Measurements from ENCODE around the gene HMOX1.

HMOX1 gene, protein sequence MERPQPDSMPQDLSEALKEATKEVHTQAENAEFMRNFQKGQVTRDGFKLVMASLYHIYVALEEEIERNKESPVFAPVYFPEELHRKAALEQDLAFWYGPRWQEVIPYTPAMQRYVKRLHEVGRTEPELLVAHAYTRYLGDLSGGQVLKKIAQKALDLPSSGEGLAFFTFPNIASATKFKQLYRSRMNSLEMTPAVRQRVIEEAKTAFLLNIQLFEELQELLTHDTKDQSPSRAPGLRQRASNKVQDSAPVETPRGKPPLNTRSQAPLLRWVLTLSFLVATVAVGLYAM

DNA sequence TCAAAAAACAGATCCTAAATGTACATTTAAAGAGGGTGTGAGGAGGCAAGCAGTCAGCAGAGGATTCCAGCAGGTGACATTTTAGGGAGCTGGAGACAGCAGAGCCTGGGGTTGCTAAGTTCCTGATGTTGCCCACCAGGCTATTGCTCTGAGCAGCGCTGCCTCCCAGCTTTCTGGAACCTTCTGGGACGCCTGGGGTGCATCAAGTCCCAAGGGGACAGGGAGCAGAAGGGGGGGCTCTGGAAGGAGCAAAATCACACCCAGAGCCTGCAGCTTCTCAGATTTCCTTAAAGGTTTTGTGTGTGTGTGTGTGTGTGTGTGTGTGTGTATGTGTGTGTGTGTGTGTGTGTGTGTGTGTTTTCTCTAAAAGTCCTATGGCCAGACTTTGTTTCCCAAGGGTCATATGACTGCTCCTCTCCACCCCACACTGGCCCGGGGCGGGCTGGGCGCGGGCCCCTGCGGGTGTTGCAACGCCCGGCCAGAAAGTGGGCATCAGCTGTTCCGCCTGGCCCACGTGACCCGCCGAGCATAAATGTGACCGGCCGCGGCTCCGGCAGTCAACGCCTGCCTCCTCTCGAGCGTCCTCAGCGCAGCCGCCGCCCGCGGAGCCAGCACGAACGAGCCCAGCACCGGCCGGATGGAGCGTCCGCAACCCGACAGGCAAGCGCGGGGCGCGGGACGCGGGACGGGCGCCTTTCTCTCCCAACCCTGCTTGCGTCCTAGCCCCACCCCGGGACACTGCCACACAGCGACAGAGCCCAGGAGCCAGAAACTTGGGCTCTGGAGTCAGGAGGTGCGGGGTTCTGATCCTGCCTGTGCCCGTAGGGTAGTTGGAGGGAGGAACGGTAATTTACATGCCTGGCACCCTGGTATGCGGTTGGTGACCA is at the start of gene HMOX1:
Gene HMOX1 (plus strand): TSS at position 560 of the 887 bp plus-strand sequence. CDS start 78 bp downstream, at position 638.
- peak; percentile 68 for DNase-seq (ENCODE audit: low read depth, low spot score)

DNA sequence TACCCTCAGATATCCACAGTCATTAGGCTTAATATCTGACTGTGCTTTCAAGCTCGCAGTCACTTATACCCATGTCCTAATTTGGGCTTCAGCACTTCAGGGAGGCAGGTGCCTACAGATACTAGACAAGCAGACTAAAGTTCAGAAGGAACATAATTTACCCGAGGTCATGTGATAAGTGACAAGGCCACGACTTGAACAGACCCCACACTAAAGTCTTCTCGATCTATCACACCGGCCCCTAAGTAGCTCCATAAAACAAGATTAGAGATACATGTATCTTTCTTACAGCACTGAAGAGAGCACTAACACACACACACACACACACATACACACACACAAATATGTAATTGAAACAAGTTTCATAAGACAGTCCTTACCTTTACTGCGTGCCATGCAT is 48.6 kb upstream of the HMOX1 start:
- DNase-seq (ENCODE audit: low read depth, low spot score): no peak

DNA sequence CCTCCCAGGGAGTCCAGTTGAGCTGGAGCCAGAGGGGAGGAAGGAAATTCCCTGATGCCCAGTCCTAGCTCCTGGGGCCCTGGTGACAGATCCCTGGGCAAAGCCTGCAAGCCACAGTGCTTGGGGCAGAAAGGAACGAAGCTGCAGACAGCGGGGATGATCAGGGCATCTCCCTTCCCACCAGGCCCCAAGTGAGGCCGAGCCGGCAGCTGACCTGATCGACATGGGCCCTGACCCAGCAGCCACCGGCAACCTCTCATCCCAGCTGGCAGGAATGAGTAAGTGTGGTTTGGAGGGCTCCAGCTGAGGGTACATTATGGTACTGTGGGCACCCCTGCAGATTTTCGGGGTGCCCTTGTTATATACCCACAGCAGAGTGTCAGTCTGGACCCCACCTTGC is 47.7 kb upstream of the HMOX1 start:
- no peak for DNase-seq (ENCODE audit: low read depth, low spot score)

DNA sequence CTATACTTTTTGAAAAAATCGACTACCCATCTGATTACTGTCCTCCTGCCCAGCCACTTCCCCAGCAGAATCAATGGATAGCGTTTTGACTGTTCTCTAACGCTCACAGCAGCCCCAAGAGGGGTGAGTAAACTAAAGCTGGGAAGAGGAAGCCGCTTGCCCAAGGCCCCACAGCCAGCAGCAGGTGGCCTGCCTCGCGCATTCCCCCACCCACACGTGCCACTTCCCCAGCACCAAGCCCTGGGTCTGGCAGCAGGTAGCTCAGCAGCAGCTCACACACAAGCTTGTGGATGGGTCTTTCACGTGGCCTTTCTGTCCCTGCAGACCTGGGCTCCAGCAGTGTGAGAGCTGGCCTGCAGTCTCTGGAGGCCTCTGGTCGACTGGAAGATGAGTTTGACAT is 46.9 kb upstream of the HMOX1 start:
- no peak for DNase-seq (ENCODE audit: low read depth, low spot score)

DNA sequence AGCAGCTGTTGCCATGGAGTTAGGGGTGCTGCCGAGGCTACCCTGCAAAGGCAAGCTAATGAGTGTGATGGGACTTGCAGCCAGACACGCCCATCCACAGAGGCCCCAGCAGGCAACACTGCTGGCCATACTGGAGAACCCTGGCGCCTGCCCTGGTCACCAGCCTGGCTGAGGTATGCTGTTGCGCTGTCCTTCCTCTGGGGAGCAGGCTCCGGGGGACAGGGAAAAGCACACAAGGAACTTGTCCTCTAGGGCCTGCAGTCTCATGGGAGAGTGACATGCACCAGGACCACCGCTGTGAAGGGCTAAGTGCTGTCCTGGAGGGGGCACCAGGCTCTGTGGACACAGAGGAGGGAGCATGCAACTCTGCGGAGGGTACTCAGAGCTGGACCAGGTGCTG is 45.4 kb upstream of the HMOX1 start:
- DNase-seq (ENCODE audit: low read depth, low spot score): no peak

DNA sequence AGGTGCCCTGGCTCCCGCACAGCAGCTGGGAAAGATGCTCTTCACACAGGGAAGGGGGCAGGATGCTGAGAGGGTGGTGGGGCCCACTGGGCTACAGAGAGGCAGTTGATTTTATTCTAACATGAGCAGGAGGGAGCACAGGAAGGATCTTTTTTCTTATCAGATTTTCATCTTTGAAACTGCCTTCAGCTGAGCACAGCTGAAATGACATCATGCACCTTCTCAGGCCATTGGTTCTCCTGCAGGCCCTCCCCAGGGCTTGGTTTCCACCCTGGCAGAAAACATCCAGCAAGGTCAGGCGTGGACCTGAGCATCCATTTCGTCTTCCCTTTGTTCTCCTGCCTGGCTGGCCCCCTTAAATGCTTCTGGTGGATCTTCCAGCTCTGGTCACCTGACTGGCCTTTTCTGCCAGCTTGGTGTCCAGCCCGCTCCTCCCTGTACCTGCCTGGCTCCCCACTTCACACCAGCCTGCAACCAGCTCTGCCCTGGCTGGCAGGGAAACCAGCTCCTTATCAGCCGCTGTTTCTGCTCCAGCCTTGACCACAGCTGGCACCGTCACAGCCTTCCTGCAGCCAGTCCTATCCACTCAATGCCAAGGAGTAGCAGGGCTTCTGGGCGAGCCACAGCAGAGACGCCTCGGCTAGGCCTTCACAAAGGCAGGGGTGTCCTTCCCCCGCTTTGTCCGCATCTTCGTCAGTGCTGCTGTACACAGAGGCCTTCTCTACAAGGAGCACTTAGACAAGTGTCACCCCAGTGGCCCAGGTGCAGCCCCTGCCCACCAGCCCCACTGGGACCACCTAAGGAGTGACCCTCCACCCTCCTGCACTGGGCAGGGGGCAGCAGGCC is 44.7 kb upstream of the HMOX1 start:
- no peak for DNase-seq (ENCODE audit: low read depth, low spot score)

DNA sequence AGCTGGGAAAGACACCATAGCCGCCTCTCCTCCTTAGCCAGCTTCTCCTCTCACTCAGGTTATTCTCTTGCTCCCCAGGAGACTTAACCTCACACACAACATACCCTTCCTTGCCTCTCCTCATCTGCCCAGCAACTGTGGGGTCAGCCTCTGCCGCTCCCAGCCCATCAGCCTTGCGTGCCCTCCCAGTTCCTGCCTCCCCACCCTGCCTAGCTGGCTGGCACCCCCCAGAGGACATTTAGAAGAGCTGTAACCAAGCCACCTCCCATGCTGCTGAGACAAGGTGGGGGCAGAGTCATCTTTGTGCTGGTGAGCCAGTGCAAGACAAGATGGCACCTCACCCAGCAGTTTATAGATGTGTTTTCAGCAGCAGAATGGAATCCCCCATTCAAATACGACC is 43.0 kb upstream of the HMOX1 start:
- no peak for DNase-seq (ENCODE audit: low read depth, low spot score)

DNA sequence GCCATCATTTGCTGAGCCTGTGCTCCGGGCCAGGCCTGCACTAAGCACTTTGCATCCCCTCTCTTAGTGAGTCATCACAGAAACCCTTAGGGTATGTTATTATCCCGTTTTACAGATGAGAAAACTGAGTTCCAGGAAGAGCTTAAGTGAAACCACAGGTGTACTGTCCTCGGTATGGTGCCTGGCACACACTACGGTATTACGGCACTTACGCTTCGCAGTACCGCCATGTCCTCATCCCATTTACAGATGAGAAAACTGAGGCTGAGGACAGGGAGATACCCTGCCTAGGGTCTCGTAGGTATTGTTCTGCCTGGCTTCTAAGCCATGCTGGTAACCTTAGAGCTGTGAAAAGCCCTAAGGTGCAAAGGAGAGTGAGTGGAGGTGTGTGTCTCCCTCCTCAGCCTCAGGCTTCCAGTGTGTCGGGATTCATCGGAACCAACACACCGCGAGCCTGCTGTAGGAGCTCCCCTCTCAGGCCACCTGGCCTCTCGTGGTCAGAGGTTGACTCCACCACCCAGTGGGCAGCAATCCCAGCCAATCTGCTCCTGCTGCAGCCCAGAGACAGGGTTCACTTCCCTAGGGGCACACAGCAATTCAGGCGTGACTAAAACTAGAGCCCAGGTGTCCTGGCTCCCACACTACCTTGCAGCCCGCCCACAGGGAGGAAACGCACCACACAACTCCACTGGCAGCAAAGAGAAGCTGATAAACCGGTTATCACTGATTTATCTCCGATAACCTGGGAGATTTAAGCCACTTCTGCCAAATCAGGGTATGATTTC is 39.6 kb upstream of the HMOX1 start:
- no peak for DNase-seq (ENCODE audit: low read depth, low spot score)

DNA sequence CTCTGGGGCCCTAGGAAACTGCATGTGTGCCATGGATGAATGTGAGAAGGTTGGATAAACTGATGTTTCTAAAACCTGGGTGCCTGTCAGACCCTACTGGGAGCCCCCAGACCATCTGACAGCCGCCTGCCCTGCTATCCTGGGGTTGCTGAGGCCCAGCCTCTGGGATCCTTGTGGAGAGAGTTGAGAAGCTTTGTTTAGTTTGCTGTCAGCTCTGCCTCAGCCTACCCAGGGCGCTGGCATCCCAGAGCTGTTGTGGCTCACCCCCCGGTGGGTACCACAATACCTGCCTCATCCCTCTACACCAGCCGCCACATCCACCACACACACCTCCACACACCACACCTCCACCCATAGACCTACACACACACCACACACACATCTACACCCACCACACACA is 38.5 kb upstream of the HMOX1 start:
- no peak for DNase-seq (ENCODE audit: low read depth, low spot score)

DNA sequence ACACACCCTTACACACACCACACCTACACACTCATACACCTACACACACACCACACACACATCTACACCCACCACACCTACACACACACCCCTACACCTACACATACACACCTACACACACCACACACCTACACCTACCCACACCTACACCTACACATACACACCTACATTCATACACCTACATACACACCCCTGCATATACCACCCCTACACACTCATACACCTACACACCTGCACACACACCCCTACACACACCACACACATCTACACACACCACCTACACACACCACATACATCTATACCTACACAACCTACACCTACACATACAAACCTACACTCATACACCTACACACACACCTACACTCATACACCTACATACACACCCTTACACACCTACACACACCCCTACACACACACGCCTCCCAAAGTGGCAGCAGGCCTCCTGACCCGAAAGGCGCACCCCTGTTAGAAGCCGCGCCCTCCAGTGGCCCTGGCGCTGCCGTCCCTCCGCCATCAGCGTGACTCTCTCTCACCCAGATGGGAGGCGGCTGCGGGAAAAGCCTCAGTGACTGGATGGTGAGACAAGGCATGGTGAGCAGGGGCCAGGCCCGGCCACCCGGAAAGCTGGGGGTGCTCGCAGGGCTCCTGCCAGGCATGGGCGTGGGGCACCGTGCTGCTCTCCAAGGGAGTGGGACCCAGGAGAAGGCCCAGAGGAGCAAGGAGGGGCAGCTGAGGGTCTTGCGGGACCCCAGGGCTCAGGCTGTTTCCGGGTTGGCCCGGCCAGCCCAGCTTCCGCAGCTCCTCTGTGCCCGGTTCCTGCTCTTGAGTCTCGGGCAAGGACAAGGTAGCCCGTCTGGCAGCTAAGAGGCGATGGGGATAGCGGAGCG is 37.0 kb upstream of the HMOX1 start:
- DNase-seq (ENCODE audit: low read depth, low spot score): no peak

DNA sequence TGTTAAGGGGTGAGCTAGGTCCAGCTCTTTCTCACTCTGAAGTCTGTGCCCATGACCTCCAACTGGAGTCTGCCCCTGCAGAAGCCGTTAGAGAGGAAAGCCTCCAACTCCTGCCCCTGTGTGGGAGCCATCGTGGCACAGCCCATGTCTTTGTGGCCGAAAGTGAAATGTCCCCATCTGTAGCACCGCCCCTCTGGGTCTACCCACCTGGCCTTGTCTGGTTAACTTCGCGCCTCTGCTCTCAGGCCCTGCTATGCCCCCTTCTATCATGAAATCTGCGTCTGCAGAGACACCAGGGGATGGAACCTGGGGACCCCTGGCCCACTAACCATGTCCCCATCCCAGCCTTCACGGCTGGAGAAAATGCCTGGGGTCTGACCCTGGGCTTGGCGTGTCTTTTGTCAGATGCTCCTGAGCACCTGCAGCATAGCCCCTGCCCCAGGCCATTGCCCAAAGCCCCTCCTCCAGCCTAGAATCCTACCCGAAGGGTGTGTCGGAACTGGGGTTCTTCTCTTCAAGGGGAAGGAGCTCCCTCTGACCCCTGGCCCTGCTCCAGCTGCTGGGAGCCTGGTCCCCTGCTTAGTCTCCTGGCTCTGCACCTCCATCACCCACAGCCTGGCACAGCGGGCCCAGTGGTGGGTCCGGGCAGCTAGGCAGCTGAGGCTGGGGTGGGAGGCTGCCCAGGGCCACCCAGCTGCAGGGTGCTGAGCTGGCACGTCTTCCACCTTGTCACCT is 35.8 kb upstream of the HMOX1 start:
- no peak for DNase-seq (ENCODE audit: low read depth, low spot score)

DNA sequence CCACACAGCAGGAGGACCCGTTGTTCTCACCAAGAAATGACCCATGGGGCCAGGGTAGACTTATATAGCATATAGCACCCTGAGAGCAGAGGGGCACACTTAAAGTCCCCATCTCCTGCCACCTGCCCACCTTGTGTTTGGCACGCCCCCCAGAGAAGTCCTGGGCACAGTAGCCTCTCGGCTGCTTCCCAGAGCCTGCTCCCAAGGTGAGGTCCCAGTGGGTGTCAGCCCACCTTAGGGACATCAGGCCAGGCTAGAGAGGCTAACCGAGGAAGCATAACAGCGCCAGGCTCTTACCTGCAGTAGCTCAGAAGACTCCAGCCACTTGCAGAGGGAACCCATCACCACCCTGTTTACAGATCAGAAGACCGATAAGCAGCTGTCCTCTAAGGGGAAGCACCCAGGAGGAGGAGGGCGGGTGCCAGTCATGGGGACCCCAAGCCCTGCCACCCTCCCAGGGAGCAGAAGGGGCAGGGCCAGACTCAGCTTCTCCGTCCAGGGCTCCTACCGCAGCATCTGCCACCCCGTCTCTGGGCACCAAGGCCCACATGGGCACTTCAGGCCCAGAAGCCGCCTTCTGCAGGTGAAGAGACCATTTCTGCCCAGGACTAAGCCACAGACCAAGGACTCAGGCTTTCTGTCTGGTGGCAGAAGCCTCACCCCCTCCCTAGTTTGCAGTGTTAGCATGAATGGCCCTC is 34.9 kb upstream of the HMOX1 start:
- DNase-seq (ENCODE audit: low read depth, low spot score): no peak

DNA sequence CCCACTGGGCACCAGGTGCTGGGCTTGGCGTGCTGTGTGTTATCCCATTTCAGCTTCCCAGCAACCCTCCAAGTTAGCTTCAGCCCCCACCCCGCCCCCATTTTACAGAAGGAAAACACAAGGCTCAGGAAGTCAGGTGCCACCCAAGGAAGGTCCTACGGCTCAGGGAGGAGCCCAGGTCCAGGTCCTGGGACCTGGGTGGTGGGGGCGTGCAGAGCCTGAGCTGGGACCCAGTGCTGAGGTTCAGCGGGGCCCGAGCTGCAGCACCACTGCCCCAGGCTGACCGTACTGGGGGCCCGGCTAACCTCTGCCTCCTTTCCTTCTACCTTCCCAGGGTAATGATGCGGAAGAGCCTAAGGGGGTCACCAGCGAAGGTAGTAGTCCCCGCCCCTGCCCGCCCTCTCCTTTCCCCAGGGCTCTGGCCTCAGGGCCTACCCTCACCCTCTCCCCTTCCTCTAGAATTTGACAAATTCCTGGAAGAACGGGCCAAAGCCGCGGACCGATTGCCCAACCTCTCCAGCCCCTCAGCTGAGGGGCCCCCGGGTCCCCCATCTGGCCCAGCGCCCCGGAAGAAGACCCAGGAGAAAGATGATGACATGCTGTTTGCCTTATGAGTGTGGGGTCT is 34.2 kb upstream of the HMOX1 start:
- no peak for DNase-seq (ENCODE audit: low read depth, low spot score)

DNA sequence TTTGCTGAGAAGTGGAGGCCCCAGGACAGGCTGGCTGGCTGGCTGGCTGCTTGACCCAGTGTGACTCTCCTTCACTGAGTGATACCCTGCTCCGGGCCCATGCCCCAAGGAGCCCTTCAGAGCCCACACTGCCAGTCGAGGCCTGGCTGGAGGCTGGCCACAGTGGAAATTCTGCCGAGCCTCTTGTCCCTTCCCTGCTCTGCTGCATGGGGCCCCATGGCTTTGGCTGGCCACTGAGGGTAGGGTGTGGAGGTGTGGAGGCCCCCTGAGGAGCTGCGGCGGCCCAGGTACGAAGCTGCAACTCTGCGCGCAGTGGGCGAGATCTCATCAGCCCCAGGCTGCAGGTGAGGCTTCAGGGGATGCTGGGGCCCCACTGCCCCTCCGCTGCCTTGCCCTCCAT is 33.4 kb upstream of the HMOX1 start:
- no peak for DNase-seq (ENCODE audit: low read depth, low spot score)

DNA sequence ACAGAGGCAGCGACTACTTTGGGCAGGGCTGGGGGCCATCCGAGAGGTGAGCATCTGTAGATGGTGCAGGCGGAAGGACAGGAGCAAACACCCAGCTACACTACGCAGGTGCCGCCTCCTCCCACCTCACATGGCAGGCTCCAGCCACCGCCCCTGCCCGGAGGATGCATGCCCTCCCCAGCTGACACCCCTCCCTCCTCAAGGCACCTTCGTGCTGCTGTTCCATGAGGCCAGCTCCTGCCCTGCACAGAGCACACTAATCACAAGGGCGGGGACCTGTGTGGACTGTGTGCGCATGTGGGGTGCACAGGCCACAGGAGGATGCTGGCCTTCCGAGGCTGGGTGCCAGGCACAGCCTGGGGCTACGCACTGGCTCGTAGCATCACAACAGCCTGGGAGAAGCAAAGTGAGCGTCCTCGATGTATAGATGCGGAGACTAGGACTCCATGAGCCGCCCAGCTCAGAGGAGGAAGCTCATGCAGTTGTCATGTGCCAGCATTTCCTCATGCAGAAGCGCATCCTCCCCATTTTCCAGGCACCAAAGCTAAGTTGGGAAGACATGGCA is 32.8 kb upstream of the HMOX1 start:
- DNase-seq (ENCODE audit: low read depth, low spot score): no peak

DNA sequence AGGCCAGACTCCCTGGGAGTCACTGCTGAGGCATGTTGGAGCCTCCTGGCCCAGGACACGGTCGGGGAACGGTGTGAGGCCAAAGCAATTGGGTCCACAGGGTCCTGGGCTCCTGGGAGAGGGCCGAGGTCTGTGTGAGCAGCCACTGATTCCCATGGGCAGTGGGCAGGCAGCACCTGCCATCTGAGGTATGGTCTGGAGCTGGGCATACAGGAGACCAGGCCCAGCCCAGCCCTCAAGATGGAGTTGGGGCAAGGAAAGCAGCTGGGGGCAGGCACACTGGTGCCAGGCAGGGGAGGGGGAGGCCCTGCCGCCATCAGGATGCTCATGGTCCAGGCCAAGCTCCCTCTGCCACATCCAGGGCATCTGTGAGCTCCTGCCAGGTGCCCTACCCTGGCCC is 32.2 kb upstream of the HMOX1 start:
- no peak for DNase-seq (ENCODE audit: low read depth, low spot score)

DNA sequence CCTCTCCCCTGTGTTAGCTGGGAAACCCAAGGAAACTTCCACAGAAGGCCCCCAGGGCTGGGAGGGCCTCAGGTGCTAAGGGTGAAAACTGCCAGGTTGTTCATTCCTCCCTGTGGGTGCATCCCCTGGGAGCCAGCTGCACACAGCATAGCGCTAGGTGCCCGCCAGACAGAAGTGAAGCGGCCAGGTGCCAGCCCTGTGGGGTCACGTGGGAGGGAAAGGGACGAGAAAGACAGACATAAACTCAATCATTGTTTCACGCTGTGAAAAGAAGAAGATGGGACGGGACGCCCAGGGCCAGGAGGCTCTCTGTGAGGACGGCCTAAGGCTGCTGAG is 31.6 kb upstream of the HMOX1 start:
- no peak for DNase-seq (ENCODE audit: low read depth, low spot score)

Data from brain pericyte (primary cell).